ENCODE results near the gene MIF.
A peak's percentile ranks its signal among the peaks of the same experiment; 100 is the strongest.
"Not testable (repeated sequence)": the region's sequence is repeated elsewhere in the genome, so short reads cannot be mapped to it uniquely, and the experiment has no call there.

Gene MIF

GRCh38 chr22:23877566-23877965 is 16.6 kb upstream of the MIF start:
- DNase-seq (ENCODE audit: low read depth in 2 of 2) = no peak

GRCh38 chr22:23878219-23878618 is 16.0 kb upstream of the MIF start:
- DNase-seq (ENCODE audit: low read depth in 2 of 2) = no peak

GRCh38 chr22:23882370-23882769 is 11.8 kb upstream of the MIF start:
- DNase-seq (ENCODE audit: low read depth in 2 of 2) = no peak

- no peak for DNase-seq (ENCODE audit: low read depth in 2 of 2)
These were observed 10.5 kb upstream of the MIF start for GRCh38 chr22:23883658-23884057.

- no peak for DNase-seq (ENCODE audit: low read depth in 2 of 2)
These were observed 10.0 kb upstream of the MIF start for GRCh38 chr22:23884140-23884539.

- DNase-seq (ENCODE audit: low read depth in 2 of 2) = no peak
These were observed 5.4 kb upstream of the MIF start for GRCh38 chr22:23888615-23889401.

- DNase-seq (ENCODE audit: low read depth in 2 of 2) = no peak
These were observed 4.6 kb upstream of the MIF start for GRCh38 chr22:23889620-23890019.

GRCh38 chr22:23891726-23892125 is 2.5 kb upstream of the MIF start:
- DNase-seq (ENCODE audit: low read depth in 2 of 2) = no peak

- DNase-seq (ENCODE audit: low read depth in 2 of 2) = no peak
These were observed 2.1 kb upstream of the MIF start for GRCh38 chr22:23892130-23892529.

- DNase-seq (ENCODE audit: low read depth in 2 of 2) = no peak
These were observed 1.5 kb upstream of the MIF start for GRCh38 chr22:23892706-23893105.

- DNase-seq (ENCODE audit: low read depth in 2 of 2) = no peak
These were observed 850 bp upstream of the MIF start for GRCh38 chr22:23893121-23893944.

- DNase-seq (ENCODE audit: low read depth in 2 of 2) = peak; percentile 54 to 65
These were observed 771 bp downstream of the MIF start for GRCh38 chr22:23894710-23895598.

- DNase-seq (ENCODE audit: low read depth in 2 of 2) = no peak
These were observed 1.5 kb downstream of the MIF start for GRCh38 chr22:23895599-23896144.

GRCh38 chr22:23896166-23896522 is 2.0 kb downstream of the MIF start:
- DNase-seq (ENCODE audit: low read depth in 2 of 2) = no peak

GRCh38 chr22:23896523-23897186 is 2.5 kb downstream of the MIF start:
- DNase-seq (ENCODE audit: low read depth in 2 of 2) = no peak

GRCh38 chr22:23897320-23897719 is 3.1 kb downstream of the MIF start:
- no peak for DNase-seq (ENCODE audit: low read depth in 2 of 2)

GRCh38 chr22:23898006-23898974 is 4.1 kb downstream of the MIF start:
- no peak for DNase-seq (ENCODE audit: low read depth in 2 of 2)

- no peak for DNase-seq (ENCODE audit: low read depth in 2 of 2)
These were observed 5.0 kb downstream of the MIF start for GRCh38 chr22:23899042-23899745.

GRCh38 chr22:23900227-23900626 is 6.0 kb downstream of the MIF start:
- DNase-seq (ENCODE audit: low read depth in 2 of 2) = not testable (repeated sequence)
